Fibroblast of the aortic adventitia (primary cell): Measurements from ENCODE around the gene RECQL5. TPM values are rescaled to one million over a fixed set of nuclear protein-coding genes. Genes with fewer than 3 reads are reported as not detected.

Experiments used
- DNase-seq: peaks from one replicate; pipeline ENCODE4 v3.0.0-alpha.2; 2010; ENCODE audit warnings: low read depth
- H3K4me3 ChIP-seq: 2 replicates; pipeline ENCODE4 v1.5.1; 2011; ENCODE audit warnings: low read depth, mild to moderate bottlenecking, control low read depth, low read length, moderate library complexity
- CTCF ChIP-seq: IDR thresholded peaks from 2 replicates; pipeline ENCODE4 v1.5.1; 2011; ENCODE audit warnings: mild to moderate bottlenecking, low read length, control low read depth, inconsistent platforms; ENCODE audit not compliant: insufficient read depth
- total RNA-seq: library from RNA; depleted of rRNA; stranded (reverse); fragments of >200 nt; gene quantifications from 2 replicates; pipeline ENCODE4 v1.2.3, GENCODE V29; 2012; ENCODE audit warnings: low replicate concordance

Gene RECQL5
- total RNA-seq, 1 donor = 17.6 TPM

GRCh38 chr17:75619506-75620431 lies 47.2 kb downstream of the RECQL5 start:
- TF ChIP-seq CTCF = peak; percentile 48
- H3K4me3 ChIP-seq = no peak overlapping the region
- peak; percentile 16 for DNase-seq

DNA sequence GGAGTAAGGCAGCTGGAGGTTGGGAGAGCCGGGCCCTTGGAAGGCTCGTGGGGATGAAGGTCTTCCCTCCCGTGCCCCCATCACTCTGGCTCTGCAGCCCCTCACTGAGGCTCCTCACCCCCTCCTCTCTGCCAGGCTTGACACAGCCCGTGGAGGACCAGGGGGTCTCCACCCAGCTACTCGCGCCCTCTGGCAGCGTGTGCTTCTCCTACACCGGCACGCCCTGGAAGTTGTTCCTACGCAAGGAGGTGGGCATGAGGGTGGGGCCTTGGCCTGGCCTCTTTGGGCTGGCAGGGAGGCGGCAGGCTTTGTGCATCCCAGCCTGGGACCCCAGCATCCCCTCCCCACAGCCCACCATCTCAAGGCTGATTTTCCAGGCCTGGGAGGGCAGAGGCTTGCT lies 49.3 kb downstream of the RECQL5 start:
- DNase-seq = no peak
- no peak for TF ChIP-seq CTCF
- no peak overlapping the region for H3K4me3 ChIP-seq

GRCh38 chr17:75617218-75617617 lies 49.7 kb downstream of the RECQL5 start:
- H3K4me3 ChIP-seq = no peak overlapping the region
- DNase-seq = no peak
- no peak for TF ChIP-seq CTCF

- TF ChIP-seq CTCF = no peak
- no peak for DNase-seq
Observed at GRCh38 chr17:75616521-75617122, 50.3 kb downstream of the RECQL5 start.

GRCh38 chr17:75615301-75615700 lies 51.7 kb downstream of the RECQL5 start:
- TF ChIP-seq CTCF = no peak
- no peak for DNase-seq

More at GRCh38 chr17:75616521-75617122, 50.3 kb downstream of the RECQL5 start:
- no peak overlapping the region for H3K4me3 ChIP-seq

DNA sequence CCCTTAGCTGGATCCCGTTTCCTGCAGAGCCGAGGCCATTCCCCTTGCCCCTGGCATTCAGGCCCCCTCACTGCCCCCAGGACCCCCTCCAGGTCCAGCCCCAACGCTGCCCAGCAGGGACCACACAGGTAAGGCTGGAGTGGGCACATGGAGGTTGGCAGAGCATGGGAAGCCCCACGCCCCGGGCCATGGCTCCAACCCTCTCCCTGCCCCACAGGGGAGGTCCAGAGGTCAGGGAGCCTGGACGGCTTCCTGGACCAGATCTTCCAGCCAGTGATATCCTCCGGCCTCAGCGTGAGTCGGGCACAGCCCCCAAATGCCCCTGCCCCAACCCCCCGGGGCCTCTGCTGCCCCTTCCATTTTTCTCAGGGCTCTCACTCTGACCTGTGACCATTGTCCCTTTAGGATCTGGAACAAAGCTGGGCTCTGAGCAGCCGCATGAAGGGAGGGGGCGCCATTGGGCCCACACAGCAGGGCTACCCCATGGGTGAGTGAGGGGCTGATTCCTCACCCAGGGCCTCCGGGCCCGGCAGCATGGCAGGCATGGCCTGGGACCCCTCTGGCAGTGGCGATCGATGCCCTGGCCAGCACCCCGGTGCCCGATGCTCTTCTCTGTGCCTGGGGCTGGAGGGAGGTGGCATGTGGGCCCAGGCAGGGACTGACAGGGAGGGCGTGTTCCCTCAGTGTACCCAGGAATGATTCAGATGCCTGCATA lies 52.2 kb downstream of the RECQL5 start:
- TF ChIP-seq CTCF = no peak
- DNase-seq = no peak
- no peak overlapping the region for H3K4me3 ChIP-seq

More at GRCh38 chr17:75615301-75615700, 51.7 kb downstream of the RECQL5 start:
- no peak overlapping the region for H3K4me3 ChIP-seq
